ENCODE measurements around the gene ZNF746.

DNA sequence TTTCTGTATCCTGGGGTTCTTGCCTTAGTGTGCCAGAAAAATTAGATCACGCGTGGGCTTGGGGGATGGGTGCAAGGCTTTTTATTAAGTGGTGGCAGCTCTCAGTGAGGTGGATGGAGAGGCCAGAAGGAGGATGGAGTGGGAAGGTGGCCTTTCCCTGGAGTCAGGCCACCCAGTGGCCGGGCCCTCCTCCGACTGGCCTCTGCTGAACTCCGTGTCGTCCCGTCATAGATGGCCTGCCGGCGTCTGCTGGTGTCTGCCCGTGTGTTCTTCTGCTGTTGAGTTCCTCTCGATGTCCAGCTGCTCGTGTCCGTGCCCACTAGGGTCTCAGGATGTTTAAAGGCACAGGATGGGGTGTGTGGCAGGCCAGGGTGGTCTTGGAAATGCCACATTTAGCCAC, 4.0 kb upstream of the ZNF746 start:
- TF ChIP-seq, protein P1, sequence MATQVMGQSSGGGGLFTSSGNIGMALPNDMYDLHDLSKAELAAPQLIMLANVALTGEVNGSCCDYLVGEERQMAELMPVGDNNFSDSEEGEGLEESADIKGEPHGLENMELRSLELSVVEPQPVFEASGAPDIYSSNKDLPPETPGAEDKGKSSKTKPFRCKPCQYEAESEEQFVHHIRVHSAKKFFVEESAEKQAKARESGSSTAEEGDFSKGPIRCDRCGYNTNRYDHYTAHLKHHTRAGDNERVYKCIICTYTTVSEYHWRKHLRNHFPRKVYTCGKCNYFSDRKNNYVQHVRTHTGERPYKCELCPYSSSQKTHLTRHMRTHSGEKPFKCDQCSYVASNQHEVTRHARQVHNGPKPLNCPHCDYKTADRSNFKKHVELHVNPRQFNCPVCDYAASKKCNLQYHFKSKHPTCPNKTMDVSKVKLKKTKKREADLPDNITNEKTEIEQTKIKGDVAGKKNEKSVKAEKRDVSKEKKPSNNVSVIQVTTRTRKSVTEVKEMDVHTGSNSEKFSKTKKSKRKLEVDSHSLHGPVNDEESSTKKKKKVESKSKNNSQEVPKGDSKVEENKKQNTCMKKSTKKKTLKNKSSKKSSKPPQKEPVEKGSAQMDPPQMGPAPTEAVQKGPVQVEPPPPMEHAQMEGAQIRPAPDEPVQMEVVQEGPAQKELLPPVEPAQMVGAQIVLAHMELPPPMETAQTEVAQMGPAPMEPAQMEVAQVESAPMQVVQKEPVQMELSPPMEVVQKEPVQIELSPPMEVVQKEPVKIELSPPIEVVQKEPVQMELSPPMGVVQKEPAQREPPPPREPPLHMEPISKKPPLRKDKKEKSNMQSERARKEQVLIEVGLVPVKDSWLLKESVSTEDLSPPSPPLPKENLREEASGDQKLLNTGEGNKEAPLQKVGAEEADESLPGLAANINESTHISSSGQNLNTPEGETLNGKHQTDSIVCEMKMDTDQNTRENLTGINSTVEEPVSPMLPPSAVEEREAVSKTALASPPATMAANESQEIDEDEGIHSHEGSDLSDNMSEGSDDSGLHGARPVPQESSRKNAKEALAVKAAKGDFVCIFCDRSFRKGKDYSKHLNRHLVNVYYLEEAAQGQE (tag by site-specific recombination; IDR thresholded peaks at IDR 0.05), result no peak
- no peak for TF ChIP-seq ZNF2 (tag by site-specific recombination; IDR thresholded peaks at IDR 0.05)
- TF ChIP-seq ZNF146 (tag by site-specific recombination; IDR thresholded peaks at IDR 0.05), result no peak
- TF ChIP-seq, protein P2, sequence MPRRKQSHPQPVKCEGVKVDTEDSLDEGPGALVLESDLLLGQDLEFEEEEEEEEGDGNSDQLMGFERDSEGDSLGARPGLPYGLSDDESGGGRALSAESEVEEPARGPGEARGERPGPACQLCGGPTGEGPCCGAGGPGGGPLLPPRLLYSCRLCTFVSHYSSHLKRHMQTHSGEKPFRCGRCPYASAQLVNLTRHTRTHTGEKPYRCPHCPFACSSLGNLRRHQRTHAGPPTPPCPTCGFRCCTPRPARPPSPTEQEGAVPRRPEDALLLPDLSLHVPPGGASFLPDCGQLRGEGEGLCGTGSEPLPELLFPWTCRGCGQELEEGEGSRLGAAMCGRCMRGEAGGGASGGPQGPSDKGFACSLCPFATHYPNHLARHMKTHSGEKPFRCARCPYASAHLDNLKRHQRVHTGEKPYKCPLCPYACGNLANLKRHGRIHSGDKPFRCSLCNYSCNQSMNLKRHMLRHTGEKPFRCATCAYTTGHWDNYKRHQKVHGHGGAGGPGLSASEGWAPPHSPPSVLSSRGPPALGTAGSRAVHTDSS (tag by site-specific recombination; IDR thresholded peaks at IDR 0.05), result no peak
- TF ChIP-seq, protein P3, sequence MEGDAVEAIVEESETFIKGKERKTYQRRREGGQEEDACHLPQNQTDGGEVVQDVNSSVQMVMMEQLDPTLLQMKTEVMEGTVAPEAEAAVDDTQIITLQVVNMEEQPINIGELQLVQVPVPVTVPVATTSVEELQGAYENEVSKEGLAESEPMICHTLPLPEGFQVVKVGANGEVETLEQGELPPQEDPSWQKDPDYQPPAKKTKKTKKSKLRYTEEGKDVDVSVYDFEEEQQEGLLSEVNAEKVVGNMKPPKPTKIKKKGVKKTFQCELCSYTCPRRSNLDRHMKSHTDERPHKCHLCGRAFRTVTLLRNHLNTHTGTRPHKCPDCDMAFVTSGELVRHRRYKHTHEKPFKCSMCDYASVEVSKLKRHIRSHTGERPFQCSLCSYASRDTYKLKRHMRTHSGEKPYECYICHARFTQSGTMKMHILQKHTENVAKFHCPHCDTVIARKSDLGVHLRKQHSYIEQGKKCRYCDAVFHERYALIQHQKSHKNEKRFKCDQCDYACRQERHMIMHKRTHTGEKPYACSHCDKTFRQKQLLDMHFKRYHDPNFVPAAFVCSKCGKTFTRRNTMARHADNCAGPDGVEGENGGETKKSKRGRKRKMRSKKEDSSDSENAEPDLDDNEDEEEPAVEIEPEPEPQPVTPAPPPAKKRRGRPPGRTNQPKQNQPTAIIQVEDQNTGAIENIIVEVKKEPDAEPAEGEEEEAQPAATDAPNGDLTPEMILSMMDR (tag by site-specific recombination; IDR thresholded peaks at IDR 0.05), result no peak
- TF ChIP-seq ZNF324 (tag by site-specific recombination; IDR thresholded peaks at IDR 0.05), result no peak
- TF ChIP-seq, protein P4, sequence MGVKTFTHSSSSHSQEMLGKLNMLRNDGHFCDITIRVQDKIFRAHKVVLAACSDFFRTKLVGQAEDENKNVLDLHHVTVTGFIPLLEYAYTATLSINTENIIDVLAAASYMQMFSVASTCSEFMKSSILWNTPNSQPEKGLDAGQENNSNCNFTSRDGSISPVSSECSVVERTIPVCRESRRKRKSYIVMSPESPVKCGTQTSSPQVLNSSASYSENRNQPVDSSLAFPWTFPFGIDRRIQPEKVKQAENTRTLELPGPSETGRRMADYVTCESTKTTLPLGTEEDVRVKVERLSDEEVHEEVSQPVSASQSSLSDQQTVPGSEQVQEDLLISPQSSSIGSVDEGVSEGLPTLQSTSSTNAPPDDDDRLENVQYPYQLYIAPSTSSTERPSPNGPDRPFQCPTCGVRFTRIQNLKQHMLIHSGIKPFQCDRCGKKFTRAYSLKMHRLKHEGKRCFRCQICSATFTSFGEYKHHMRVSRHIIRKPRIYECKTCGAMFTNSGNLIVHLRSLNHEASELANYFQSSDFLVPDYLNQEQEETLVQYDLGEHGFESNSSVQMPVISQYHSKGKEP (tag by site-specific recombination; IDR thresholded peaks at IDR 0.05), result no peak
